ENCODE measurements around the gene FRMD5.

DNA sequence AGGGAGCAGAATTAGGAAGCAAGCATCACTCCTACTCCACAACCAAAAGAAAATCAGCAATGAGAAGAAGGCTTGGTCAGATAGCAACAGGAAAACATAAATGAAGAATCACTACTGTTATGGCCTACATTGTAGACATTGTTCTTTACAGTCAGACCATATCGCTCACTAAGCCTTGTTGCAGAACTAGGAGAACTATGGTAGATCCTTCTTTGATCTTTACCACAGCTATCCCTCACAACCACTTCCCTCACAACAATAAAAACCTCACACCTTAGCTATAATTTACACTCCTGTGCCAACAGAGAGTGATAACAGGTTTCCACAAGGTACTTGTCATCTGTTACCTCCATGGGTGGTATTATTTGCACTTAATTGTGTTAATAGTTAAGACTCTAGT, 241.7 kb downstream of the FRMD5 start:
- TF ChIP-seq, protein P1, sequence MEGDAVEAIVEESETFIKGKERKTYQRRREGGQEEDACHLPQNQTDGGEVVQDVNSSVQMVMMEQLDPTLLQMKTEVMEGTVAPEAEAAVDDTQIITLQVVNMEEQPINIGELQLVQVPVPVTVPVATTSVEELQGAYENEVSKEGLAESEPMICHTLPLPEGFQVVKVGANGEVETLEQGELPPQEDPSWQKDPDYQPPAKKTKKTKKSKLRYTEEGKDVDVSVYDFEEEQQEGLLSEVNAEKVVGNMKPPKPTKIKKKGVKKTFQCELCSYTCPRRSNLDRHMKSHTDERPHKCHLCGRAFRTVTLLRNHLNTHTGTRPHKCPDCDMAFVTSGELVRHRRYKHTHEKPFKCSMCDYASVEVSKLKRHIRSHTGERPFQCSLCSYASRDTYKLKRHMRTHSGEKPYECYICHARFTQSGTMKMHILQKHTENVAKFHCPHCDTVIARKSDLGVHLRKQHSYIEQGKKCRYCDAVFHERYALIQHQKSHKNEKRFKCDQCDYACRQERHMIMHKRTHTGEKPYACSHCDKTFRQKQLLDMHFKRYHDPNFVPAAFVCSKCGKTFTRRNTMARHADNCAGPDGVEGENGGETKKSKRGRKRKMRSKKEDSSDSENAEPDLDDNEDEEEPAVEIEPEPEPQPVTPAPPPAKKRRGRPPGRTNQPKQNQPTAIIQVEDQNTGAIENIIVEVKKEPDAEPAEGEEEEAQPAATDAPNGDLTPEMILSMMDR (IDR thresholded peaks at IDR 0.05): no peak
- no peak for TF ChIP-seq POLR2A (IDR thresholded peaks at IDR 0.05)
